SJSA1 (cell line): ENCODE results near the gene GRID1. TPM values are rescaled to one million over a fixed set of nuclear protein-coding genes. Genes with fewer than 3 reads are reported as not detected.

Experiments
- DNase-seq, 2 experiments: peaks; one replicate each; pipeline ENCODE4 v3.0.0-alpha.2; 2015 to 2020; ENCODE audit warnings: low spot score in 2 of 2, low read depth in 1 of 2
- H3K27ac ChIP-seq: fragments of 250-450 bp; sonication (Bioruptor Pico); 2 replicates; pipeline ENCODE4 v1.5.1; 2020; ENCODE audit warnings: mild to moderate bottlenecking, moderate library complexity
- H3K27me3 ChIP-seq: fragments of 250-450 bp; sonication (Bioruptor Pico); replicated peaks from 2 replicates; pipeline ENCODE4 v1.5.1; 2020; ENCODE audit warnings: mild to moderate bottlenecking, moderate library complexity
- H3K36me3 ChIP-seq: fragments of 250-450 bp; sonication (Bioruptor Pico); 2 replicates; pipeline ENCODE4 v1.5.1; 2020; ENCODE audit warnings: mild to moderate bottlenecking
- H3K4me1 ChIP-seq: fragments of 250-450 bp; sonication (Bioruptor Pico); replicated peaks from 2 replicates; pipeline ENCODE4 v1.6.1; 2021; ENCODE audit warnings: mild to moderate bottlenecking
- H3K4me3 ChIP-seq: fragments of 250-450 bp; sonication (Bioruptor Pico); 2 replicates; pipeline ENCODE4 v1.5.1; 2020; ENCODE audit warnings: mild to moderate bottlenecking
- H3K9me3 ChIP-seq: fragments of 250-450 bp; sonication (Bioruptor Pico); replicated peaks from 2 replicates; pipeline ENCODE4 v1.5.1; 2020; ENCODE audit warnings: mild to moderate bottlenecking
- total RNA-seq: library from RNA; depleted of rRNA; stranded (reverse); fragments of >200 nt; shearing (Covaris generic); gene quantifications from 2 replicates; pipeline ENCODE4 v1.2.3, GENCODE V29; 2014

Gene GRID1
- total RNA-seq, 1 experiment from 2014 or later, result 0.05 TPM

DNA sequence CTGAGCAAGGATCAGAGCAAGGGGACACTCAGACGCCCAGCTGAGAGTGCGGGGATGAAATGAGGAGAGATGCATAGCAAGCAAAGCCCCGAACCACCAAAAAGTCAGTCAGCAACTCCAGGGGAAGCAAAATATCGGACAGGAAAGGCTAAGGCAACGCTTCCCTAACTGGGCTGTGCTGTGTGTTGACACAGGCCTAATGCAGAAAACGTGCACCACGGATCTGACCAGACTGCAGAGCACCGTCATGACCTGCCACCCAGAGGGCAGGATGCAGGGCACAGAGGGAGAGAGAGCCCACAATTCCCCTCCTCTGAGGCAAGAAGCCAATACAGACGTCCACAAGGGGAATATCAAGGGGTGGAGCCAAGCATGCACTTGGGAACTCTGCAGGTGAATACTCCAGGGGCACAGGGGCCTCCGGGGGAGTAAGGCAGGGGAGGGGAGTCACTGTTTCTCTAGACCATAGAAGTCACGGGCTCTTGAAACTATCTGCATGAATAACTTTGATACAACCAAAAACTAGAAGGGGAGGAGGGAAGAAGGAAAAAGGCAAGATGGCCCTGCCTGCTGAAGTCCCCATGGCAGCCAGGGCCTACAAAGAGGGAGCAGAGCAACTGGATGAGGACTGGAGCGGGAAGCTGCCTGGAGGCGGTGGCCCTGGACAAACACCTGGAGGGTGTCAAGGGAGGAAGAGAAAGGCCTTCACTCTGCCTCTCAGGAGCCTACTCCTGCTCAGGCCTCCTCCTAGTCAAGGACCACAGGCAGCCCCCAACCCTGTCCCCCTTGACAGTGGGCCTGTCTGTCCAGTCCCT lies 26.2 kb downstream of the GRID1 start:
- DNase-seq, result no peak
- Histone ChIP-seq H3K27ac (no peak overlapping the region), H3K9me3 (no peaks in the 10 kb centered on the region), H3K27me3 (no peaks in the 10 kb centered on the region), H3K4me3 (no peak overlapping the region), H3K36me3 (no peaks in the 10 kb centered on the region), H3K4me1 (no peaks in the 10 kb centered on the region)

GRCh38 chr10:86339226-86339865 lies 27.2 kb downstream of the GRID1 start:
- H3K4me3 ChIP-seq, result no peak overlapping the region
- no peaks in the 10 kb centered on the region for H3K27me3 ChIP-seq
- H3K4me1 ChIP-seq, result no peaks in the 10 kb centered on the region
- no peak overlapping the region for H3K27ac ChIP-seq
- H3K36me3 ChIP-seq, result no peaks in the 10 kb centered on the region
- DNase-seq, result no peak
- no peaks in the 10 kb centered on the region for H3K9me3 ChIP-seq

DNA sequence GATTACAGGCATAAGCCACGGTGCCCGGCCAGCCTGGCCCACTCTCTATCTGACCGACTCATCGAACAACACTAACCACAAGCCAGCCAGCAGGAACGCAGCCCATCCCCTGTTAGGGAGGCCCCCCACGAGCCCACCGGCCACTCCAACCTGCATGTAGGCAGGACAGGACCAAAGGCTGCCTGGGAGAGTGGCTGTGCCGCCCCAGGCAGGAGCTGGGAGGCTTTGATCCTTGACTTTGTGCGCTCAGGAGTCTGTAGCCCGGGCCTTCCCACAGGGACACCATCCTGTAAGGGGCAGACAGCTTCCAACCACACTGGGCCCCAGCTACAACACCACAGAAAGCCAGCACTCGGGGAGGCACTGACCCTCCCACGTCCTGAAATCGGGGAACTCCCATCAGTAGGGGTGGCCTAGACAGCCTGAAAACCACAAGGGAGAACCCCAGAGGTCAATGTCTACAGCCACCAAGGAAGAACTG lies 29.4 kb downstream of the GRID1 start:
- H3K27me3 ChIP-seq, result no peaks in the 10 kb centered on the region
- no peak overlapping the region for H3K4me3 ChIP-seq
- H3K27ac ChIP-seq, result no peak overlapping the region
- DNase-seq, result no peak
- no peaks in the 10 kb centered on the region for H3K9me3 ChIP-seq
- H3K4me1 ChIP-seq, result no peaks in the 10 kb centered on the region
- H3K36me3 ChIP-seq, result no peaks in the 10 kb centered on the region

DNA sequence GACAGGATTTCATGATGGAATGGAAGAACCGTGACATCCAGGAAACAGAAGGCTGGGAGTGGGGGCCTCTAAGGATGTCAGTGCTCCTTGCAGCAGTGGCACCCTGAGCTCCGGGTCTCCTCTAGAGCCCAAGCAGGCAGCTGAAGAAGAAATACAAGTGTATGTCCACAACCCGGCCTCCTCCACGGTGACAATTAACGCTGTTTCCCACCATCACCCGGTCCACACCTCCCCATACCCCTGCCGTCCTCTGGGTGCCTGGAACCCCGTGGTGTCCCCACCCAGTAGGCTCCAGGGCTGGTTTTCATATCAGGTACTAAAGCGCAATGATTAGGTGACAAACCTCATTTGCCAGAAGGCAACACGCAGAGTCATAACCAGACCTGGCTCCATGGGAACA lies 30.3 kb downstream of the GRID1 start:
- H3K4me3 ChIP-seq, result no peak overlapping the region
- H3K4me1 ChIP-seq, result no peaks in the 10 kb centered on the region
- no peak for DNase-seq
- H3K9me3 ChIP-seq, result no peaks in the 10 kb centered on the region
- no peaks in the 10 kb centered on the region for H3K27me3 ChIP-seq
- no peak overlapping the region for H3K27ac ChIP-seq
- no peaks in the 10 kb centered on the region for H3K36me3 ChIP-seq

DNA sequence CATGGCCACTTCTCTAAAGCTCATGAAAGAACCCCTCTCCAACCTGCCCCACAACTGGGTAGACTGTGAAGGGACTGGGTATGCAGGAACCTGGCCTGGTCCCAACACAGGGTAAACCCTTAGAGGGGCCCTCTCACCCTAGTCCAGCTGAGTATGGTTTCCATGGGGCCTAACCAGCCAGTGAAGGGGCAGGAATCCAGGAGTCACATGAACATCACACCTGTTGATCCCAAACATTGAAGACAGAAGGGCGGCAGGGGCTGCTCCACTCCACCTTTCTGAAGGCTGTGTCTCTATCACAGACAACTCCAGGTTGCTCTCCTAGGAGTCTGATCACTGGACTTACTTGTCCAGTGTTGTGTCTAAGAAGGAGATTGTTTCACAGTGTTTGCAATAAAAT lies 30.8 kb downstream of the GRID1 start:
- Histone ChIP-seq H3K36me3 (no peaks in the 10 kb centered on the region), H3K9me3 (no peaks in the 10 kb centered on the region), H3K27me3 (no peaks in the 10 kb centered on the region), H3K27ac (no peak overlapping the region), H3K4me3 (no peak overlapping the region), H3K4me1 (no peaks in the 10 kb centered on the region)
- DNase-seq, result no peak

GRCh38 chr10:86335257-86335656 lies 31.3 kb downstream of the GRID1 start:
- H3K27me3 ChIP-seq, result no peaks in the 10 kb centered on the region
- H3K27ac ChIP-seq, result no peak overlapping the region
- H3K9me3 ChIP-seq, result no peaks in the 10 kb centered on the region
- H3K4me1 ChIP-seq, result no peaks in the 10 kb centered on the region
- DNase-seq, result no peak
- H3K36me3 ChIP-seq, result no peaks in the 10 kb centered on the region
- no peak overlapping the region for H3K4me3 ChIP-seq

DNA sequence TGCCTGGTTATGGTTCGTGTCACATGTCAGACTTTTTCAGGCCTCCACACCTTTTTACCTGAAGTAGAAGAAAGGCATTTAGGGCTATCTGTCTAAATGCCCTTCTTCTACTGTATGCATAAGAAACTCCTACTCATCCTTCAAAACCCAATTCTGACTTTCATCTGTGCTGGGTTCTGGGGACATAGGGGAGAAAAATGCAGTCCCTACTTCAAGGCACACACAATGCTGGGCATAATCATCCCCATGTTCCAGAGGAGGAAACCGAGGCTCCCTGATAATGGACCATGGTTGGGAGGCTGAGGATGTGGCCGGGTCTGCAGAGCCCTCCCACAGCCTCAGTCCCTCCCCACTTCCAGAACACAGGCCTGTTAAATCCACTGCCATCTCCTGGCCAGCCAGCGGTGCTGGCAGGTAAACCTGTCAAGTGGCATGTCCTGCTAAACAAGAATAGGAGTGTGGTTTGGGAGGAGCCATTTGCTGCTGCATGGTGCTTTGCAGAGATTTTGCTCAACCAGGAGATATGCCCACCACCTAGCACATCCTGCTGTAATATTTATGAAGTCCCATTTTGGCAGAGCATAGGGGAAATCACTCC lies 32.0 kb downstream of the GRID1 start:
- Histone ChIP-seq H3K27me3 (no peaks in the 10 kb centered on the region), H3K36me3 (no peaks in the 10 kb centered on the region), H3K9me3 (no peaks in the 10 kb centered on the region), H3K4me1 (no peaks in the 10 kb centered on the region), H3K27ac (no peak overlapping the region), H3K4me3 (no peak overlapping the region)
- DNase-seq, result no peak

DNA sequence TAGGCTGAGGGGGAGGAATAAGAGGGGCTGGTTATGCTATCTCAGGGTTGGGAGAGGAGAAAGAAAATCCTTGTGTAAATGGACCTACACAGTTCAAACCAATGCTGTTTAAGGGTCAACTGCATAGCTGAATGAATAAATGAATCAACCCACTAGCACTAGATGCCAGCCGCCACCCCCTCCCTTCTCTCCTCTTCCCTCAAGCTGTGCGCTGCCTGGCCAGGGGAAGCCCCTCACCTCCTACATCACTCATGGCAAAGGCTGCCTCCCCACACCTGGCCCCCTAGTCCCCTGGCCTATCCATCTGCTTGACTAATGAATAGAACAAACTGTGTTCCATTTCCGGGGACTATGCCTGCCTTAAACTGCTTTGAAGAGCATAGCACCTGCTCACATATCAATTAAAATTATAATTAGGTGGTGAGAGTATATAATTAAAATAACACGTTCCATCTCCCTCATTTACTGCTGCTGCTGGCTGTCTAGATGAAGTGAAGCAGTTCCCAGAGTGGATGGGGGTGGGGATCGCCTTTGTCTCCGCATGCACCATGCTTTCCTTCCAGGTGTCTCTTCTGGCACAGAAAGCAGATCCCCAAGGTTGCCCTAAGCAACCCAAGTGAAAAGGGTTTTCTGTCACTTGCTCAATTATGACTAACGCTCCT lies 32.6 kb downstream of the GRID1 start:
- no peak overlapping the region for H3K27ac ChIP-seq
- H3K4me1 ChIP-seq, result no peaks in the 10 kb centered on the region
- no peaks in the 10 kb centered on the region for H3K9me3 ChIP-seq
- DNase-seq, result no peak
- no peak overlapping the region for H3K4me3 ChIP-seq
- H3K36me3 ChIP-seq, result no peaks in the 10 kb centered on the region
- no peaks in the 10 kb centered on the region for H3K27me3 ChIP-seq

DNA sequence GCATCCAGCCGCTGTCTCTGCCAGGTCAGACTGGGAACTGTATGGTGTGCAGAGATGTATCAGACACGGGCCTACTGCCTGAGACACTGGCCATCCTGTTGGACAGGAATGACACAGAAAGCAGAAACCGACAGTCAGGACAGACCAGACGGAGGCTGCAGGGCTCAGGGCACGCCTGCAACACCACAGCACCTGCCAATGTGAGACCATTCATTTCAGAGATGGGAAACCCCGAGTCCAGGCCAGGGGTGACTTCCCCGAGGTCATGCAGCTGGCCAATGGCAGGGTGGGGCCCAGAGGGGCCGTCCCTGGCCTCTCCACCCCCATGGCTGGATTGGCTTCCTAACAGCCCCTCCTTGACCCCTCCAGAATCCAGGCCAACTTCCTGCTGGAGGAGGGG lies 34.7 kb downstream of the GRID1 start:
- H3K4me1 ChIP-seq, result no peaks in the 10 kb centered on the region
- no peaks in the 10 kb centered on the region for H3K27me3 ChIP-seq
- no peak overlapping the region for H3K4me3 ChIP-seq
- DNase-seq, result no peak
- H3K36me3 ChIP-seq, result no peaks in the 10 kb centered on the region
- no peak overlapping the region for H3K27ac ChIP-seq
- no peaks in the 10 kb centered on the region for H3K9me3 ChIP-seq

GRCh38 chr10:86330778-86331763 lies 35.5 kb downstream of the GRID1 start:
- Histone ChIP-seq H3K4me1 (no peaks in the 10 kb centered on the region), H3K9me3 (no peaks in the 10 kb centered on the region), H3K4me3 (no peak overlapping the region), H3K27me3 (peaks cover 2% of the 10 kb centered on the region; the same call in 1 of the 2 replicates), H3K27ac (no peak overlapping the region), H3K36me3 (no peaks in the 10 kb centered on the region)
- DNase-seq, result no peak

GRCh38 chr10:86329896-86330680 lies 36.5 kb downstream of the GRID1 start:
- no peak for DNase-seq
- no peak overlapping the region for H3K27ac ChIP-seq
- peaks cover 10% of the 10 kb centered on the region for H3K27me3 ChIP-seq
- H3K4me3 ChIP-seq, result no peak overlapping the region
- H3K9me3 ChIP-seq, result no peaks in the 10 kb centered on the region
- H3K4me1 ChIP-seq, result no peaks in the 10 kb centered on the region
- H3K36me3 ChIP-seq, result no peaks in the 10 kb centered on the region

DNA sequence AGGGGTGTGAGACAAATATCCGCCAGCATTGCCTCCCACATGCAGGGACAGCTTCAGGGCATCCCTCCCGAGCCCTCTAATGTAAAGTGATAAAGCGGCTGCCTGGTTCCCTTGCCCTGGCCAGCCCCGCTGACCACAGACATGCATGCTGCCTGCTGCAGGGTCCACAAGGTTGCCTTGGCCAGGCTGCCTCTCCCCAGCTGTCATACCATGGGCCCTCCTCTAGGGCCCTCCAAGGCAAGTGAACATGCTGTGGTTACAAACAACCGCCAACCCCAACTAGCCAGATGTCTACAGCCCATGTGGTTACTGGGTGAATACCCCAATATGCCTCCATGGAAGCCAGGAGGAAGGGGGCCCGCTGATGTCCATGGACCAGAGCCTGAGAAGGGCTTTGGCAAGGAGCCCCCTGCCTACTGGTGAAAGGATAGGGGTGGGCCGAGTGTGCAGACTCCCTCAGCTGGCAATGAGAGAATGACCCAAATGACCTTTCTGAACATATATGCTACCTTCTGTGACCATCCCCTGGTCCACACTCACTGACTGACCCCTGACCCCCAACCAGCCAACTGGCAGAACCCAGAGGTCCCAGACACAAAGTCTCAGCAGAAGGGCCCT lies 37.4 kb downstream of the GRID1 start:
- no peaks in the 10 kb centered on the region for H3K36me3 ChIP-seq
- peaks cover 16% of the 10 kb centered on the region for H3K27me3 ChIP-seq
- no peaks in the 10 kb centered on the region for H3K9me3 ChIP-seq
- no peaks in the 10 kb centered on the region for H3K4me1 ChIP-seq
- H3K27ac ChIP-seq, result no peak overlapping the region
- H3K4me3 ChIP-seq, result no peak overlapping the region
- no peak for DNase-seq
